Measurements from ENCODE around the gene MINAR2.

Gene MINAR2

GRCh38 chr5:129747572-129748407 is at the start of gene MINAR2:
MINAR2 (plus strand) TSS chr5:129748094; CDS start chr5:129748191, 97 bp downstream.
- no peak for DNase-seq (ENCODE audit: low read depth, low spot score)

GRCh38 chr5:129698661-129699060 is 49.2 kb upstream of the MINAR2 start:
- DNase-seq (ENCODE audit: low read depth, low spot score), result no peak

GRCh38 chr5:129716235-129716634 is 31.7 kb upstream of the MINAR2 start:
- no peak for DNase-seq (ENCODE audit: low read depth, low spot score)

- no peak for DNase-seq (ENCODE audit: low read depth, low spot score)
These were observed 31.2 kb upstream of the MINAR2 start for GRCh38 chr5:129716651-129717050.

- no peak for DNase-seq (ENCODE audit: low read depth, low spot score)
These were observed 30.1 kb upstream of the MINAR2 start for GRCh38 chr5:129717751-129718310.

- DNase-seq (ENCODE audit: low read depth, low spot score), result no peak
These were observed 29.3 kb upstream of the MINAR2 start for GRCh38 chr5:129718471-129719090.

GRCh38 chr5:129724222-129724621 is 23.7 kb upstream of the MINAR2 start:
- no peak for DNase-seq (ENCODE audit: low read depth, low spot score)

- no peak for DNase-seq (ENCODE audit: low read depth, low spot score)
These were observed 23.2 kb upstream of the MINAR2 start for GRCh38 chr5:129724647-129725046.

- DNase-seq (ENCODE audit: low read depth, low spot score), result no peak
These were observed 8.1 kb upstream of the MINAR2 start for GRCh38 chr5:129739773-129740172.

GRCh38 chr5:129743541-129744187 is 4.2 kb upstream of the MINAR2 start:
- DNase-seq (ENCODE audit: low read depth, low spot score), result no peak

- DNase-seq (ENCODE audit: low read depth, low spot score), result no peak
These were observed 1.9 kb upstream of the MINAR2 start for GRCh38 chr5:129745997-129746396.

GRCh38 chr5:129746876-129747275 is 1.0 kb upstream of the MINAR2 start:
- no peak for DNase-seq (ENCODE audit: low read depth, low spot score)

- no peak for DNase-seq (ENCODE audit: low read depth, low spot score)
These were observed 1.3 kb downstream of the MINAR2 start for GRCh38 chr5:129748913-129749880.

GRCh38 chr5:129760636-129761325 is 12.9 kb downstream of the MINAR2 start:
- DNase-seq (ENCODE audit: low read depth, low spot score), result no peak

- DNase-seq (ENCODE audit: low read depth, low spot score), result no peak
These were observed 15.8 kb downstream of the MINAR2 start for GRCh38 chr5:129763651-129764050.

- DNase-seq (ENCODE audit: low read depth, low spot score), result no peak
These were observed 18.9 kb downstream of the MINAR2 start for GRCh38 chr5:129766798-129767197.

- DNase-seq (ENCODE audit: low read depth, low spot score), result peak; percentile 84
These were observed 20.1 kb downstream of the MINAR2 start for GRCh38 chr5:129767927-129768380.

GRCh38 chr5:129768735-129769134 is 20.8 kb downstream of the MINAR2 start:
- peak; percentile 11 for DNase-seq (ENCODE audit: low read depth, low spot score)

- no peak for DNase-seq (ENCODE audit: low read depth, low spot score)
These were observed 22.3 kb downstream of the MINAR2 start for GRCh38 chr5:129770024-129770820.
